ENCODE measurements around the gene MARCHF3.

MARCHF3 gene

DNA sequence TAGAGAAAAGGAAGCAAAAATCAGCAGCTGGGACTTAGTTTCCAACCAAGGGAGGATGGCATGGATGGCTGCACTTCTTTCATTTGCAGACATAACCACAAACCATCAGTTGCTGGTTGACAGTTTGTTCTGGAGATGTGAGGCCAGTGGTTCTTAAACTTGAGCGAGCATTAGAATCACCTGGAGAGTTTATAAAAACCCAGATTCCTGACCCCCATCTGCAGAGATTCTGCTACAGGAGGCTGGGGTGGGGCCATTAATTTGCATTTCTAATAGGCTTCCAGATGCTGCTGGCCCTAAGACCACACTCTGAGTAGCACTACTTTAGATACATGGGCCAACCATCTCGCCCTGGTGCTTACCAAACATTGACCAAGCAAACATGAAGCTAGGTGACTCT, 60.8 kb downstream of the MARCHF3 start:
- no peak for TF ChIP-seq CTCF (IDR thresholded peaks at IDR 0.05; ENCODE audit: borderline replicate concordance, insufficient read depth, low read depth, low read length)
- H3K4me3 ChIP-seq (ENCODE audit: low read depth, low read length): no peak overlapping the region

GRCh38 chr5:126967808-126968466, 62.4 kb downstream of the MARCHF3 start:
- H3K4me3 ChIP-seq (ENCODE audit: low read depth, low read length): no peak overlapping the region
- no peak for TF ChIP-seq CTCF (IDR thresholded peaks at IDR 0.05; ENCODE audit: borderline replicate concordance, insufficient read depth, low read depth, low read length)

- no peak for TF ChIP-seq CTCF (IDR thresholded peaks at IDR 0.05; ENCODE audit: borderline replicate concordance, insufficient read depth, low read depth, low read length)
These were observed 64.9 kb downstream of the MARCHF3 start for GRCh38 chr5:126965487-126965886.

GRCh38 chr5:126965061-126965475, 65.3 kb downstream of the MARCHF3 start:
- no peak overlapping the region for H3K4me3 ChIP-seq (ENCODE audit: low read depth, low read length)
- no peak for TF ChIP-seq CTCF (IDR thresholded peaks at IDR 0.05; ENCODE audit: borderline replicate concordance, insufficient read depth, low read depth, low read length)

More at GRCh38 chr5:126965487-126965886, 64.9 kb downstream of the MARCHF3 start:
- no peak overlapping the region for H3K4me3 ChIP-seq (ENCODE audit: low read depth, low read length)

DNA sequence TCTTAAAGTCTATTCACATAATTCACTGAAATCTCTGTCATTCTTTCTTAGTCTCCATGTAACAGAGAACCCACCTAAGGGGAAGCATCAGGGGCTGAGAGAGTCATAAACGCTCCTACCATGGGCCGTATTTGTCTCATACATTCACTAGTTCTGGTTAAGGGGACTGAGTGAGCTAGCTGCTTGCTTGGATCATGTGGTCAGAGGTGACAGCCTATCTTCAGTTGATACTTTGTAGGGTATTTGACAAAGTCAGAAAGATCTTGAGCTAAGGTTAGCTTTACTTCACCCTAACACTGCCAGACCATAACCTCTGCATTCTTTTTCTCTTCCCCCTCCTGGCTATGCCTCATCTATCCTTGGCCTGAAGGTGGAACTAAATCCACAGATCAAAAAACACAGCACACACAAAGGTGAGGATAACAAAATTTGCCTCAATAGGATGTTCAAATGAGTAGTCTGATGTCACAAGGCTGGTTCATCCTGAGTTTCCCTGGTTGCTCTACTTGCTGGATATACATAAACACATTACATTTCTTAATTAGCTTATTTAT, 66.5 kb downstream of the MARCHF3 start:
- TF ChIP-seq CTCF (IDR thresholded peaks at IDR 0.05; ENCODE audit: borderline replicate concordance, insufficient read depth, low read depth, low read length): no peak
- no peak overlapping the region for H3K4me3 ChIP-seq (ENCODE audit: low read depth, low read length)

- no peak for TF ChIP-seq CTCF (IDR thresholded peaks at IDR 0.05; ENCODE audit: borderline replicate concordance, insufficient read depth, low read depth, low read length)
- H3K4me3 ChIP-seq (ENCODE audit: low read depth, low read length): no peak overlapping the region
These were observed 68.7 kb downstream of the MARCHF3 start for GRCh38 chr5:126961702-126962101.

DNA sequence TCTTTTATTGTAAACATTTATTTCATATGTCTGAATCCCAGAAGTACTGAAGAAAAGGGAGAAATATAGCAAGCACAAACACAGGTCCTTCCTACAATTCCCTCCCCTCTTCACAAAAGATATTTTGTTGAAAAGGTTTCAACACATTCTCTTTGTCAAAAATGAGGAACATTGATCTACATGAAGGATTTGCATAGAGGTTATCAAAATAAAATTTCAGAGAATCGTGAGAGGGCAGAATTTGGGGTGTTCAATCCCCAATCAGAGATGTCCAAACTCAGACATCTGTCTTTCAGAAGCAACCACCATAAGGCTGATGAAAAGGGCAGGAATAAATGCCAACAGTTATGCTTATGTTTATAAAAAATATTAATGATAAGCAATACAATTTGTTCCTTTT, 69.2 kb downstream of the MARCHF3 start:
- TF ChIP-seq CTCF (IDR thresholded peaks at IDR 0.05; ENCODE audit: borderline replicate concordance, insufficient read depth, low read depth, low read length): no peak
- no peak overlapping the region for H3K4me3 ChIP-seq (ENCODE audit: low read depth, low read length)

Data from GM12875 (cell line).